Keratinocyte (primary cell): Measurements from ENCODE around the gene SERINC5. TPM values are rescaled to one million over a fixed set of nuclear protein-coding genes. Genes with fewer than 3 reads are reported as not detected.

Source experiments
- DNase-seq: peaks from one replicate; pipeline ENCODE4 v3.0.0-alpha.2; 2011; ENCODE audit warnings: low read depth, missing footprints, low spot score
- FAIRE-seq: peaks from 2 replicates; lab custom pipeline; 2011; peaks lifted over from hg19 to GRCh38; lab: Jason Lieb, UNC
- H2AFZ ChIP-seq: 2 replicates; pipeline ENCODE4 v1.6.0; 2012; ENCODE audit warnings: low read length, control low read depth, inconsistent platforms; ENCODE audit not compliant: control insufficient read depth
- H3K27ac ChIP-seq: 2 replicates; pipeline ENCODE4 v1.5.1; 2011; ENCODE audit warnings: low read length; ENCODE audit not compliant: control insufficient read depth, insufficient read depth
- H3K27me3 ChIP-seq: 3 replicates; pipeline ENCODE4 v1.6.0; 2011; ENCODE audit warnings: low read length; ENCODE audit not compliant: control insufficient read depth, insufficient read depth; ENCODE audit errors: extremely low read depth
- H3K36me3 ChIP-seq, 2 experiments: 2 replicates in 1 of 2; 3 replicates in 1 of 2; pipeline ENCODE4 v1.5.1; 2011; ENCODE audit warnings: low read length in 2 of 2, mild to moderate bottlenecking in 1 of 2; ENCODE audit not compliant: control insufficient read depth in 2 of 2, insufficient read depth in 2 of 2; ENCODE audit errors: extremely low read depth in 1 of 2
- H3K4me1 ChIP-seq: 3 replicates; pipeline ENCODE4 v1.5.1; 2011; ENCODE audit warnings: low read length; ENCODE audit not compliant: control insufficient read depth, insufficient read depth; ENCODE audit errors: extremely low read depth
- H3K4me2 ChIP-seq: 3 replicates; pipeline ENCODE4 v1.6.0; 2011; ENCODE audit warnings: low read depth, low read length; ENCODE audit not compliant: control insufficient read depth, insufficient read depth; ENCODE audit errors: extremely low read depth
- H3K4me3 ChIP-seq, 3 experiments: fragments of 200-600 bp in 1 of 3; sonication (generic) in 1 of 3; 2 replicates in 2 of 3; 3 replicates in 1 of 3; pipeline ENCODE4 v1.5.1; 2011 to 2016; ENCODE audit warnings: low read length in 3 of 3, mild to moderate bottlenecking in 3 of 3, control low read depth in 2 of 3, inconsistent platforms in 1 of 3, low read depth in 1 of 3, mixed read lengths in 1 of 3, mixed run types in 1 of 3, moderate library complexity in 1 of 3; ENCODE audit not compliant: control insufficient read depth in 2 of 3, insufficient read depth in 2 of 3; ENCODE audit errors: extremely low read depth in 1 of 3
- H3K79me2 ChIP-seq: 2 replicates; pipeline ENCODE4 v1.6.0; 2012; ENCODE audit warnings: low read length; ENCODE audit not compliant: control insufficient read depth, insufficient read depth
- H3K9ac ChIP-seq: 3 replicates; pipeline ENCODE4 v1.6.0; 2011; ENCODE audit warnings: low read length; ENCODE audit not compliant: control insufficient read depth, insufficient read depth; ENCODE audit errors: extremely low read depth
- H3K9me1 ChIP-seq: 3 replicates; pipeline ENCODE4 v1.6.0; 2011; ENCODE audit warnings: low read length; ENCODE audit not compliant: control insufficient read depth, insufficient read depth; ENCODE audit errors: extremely low read depth
- H3K9me3 ChIP-seq: 2 replicates; pipeline ENCODE4 v1.5.1; 2012; ENCODE audit warnings: low read depth, low read length; ENCODE audit not compliant: control insufficient read depth
- H4K20me1 ChIP-seq: 3 replicates; pipeline ENCODE4 v1.6.0; 2011; ENCODE audit warnings: low read length; ENCODE audit not compliant: control insufficient read depth, insufficient read depth; ENCODE audit errors: extremely low read depth
- EZH2 ChIP-seq: IDR thresholded peaks from one replicate; pipeline ENCODE4 v1.6.1; 2012; ENCODE audit warnings: inconsistent platforms, mild to moderate bottlenecking, low read length, moderate library complexity
- dilution Hi-C: fragments of 300-500 bp; cut with MboI; formaldehyde crosslinking; loops from one replicate; pipeline ENCODE4 v1.7.0; 2020; ENCODE audit warnings: low sequenced_read_pairs; ENCODE audit not compliant: extremely low pct_ligation_motif_present
- polyA plus RNA-seq, 5 experiments: library from polyadenylated mRNA; depleted of rRNA in 3 of 5; stranded (reverse) in 3 of 5; stranded (forward) in 1 of 5; unstranded in 1 of 5; fragments of >200 nt; gene quantifications; 1 replicate in 1 of 5; 2 replicates in 3 of 5; 3 replicates in 1 of 5; pipeline versions ENCODE4 v1.2.1 to v1.2.3, GENCODE V29; 2011 to 2012; ENCODE audit warnings: missing spikeins in 2 of 5, low read depth in 1 of 5, low replicate concordance in 1 of 5
- TF ChIP-seq, protein P1 (sequence below), 3 experiments: IDR thresholded peaks in 1 of 3; conservative IDR thresholded peaks in 1 of 3; optimal IDR thresholded peaks in 1 of 3; 2 replicates in 2 of 3; 3 replicates in 1 of 3; pipeline versions ENCODE3 to v1.5.1; 2011; ENCODE audit warnings: low read length in 3 of 3, mild to moderate bottlenecking in 3 of 3, moderate library complexity in 2 of 3, control low read depth in 1 of 3, inconsistent platforms in 1 of 3; ENCODE audit not compliant: insufficient read depth in 2 of 3; ENCODE audit errors: extremely low read depth in 1 of 3

The SERINC5 gene
- polyA plus RNA-seq, 1 donor (not counting 4 experiments of a cell fraction or from before 2014, with no cell fraction given) = 20.0 TPM

DNA sequence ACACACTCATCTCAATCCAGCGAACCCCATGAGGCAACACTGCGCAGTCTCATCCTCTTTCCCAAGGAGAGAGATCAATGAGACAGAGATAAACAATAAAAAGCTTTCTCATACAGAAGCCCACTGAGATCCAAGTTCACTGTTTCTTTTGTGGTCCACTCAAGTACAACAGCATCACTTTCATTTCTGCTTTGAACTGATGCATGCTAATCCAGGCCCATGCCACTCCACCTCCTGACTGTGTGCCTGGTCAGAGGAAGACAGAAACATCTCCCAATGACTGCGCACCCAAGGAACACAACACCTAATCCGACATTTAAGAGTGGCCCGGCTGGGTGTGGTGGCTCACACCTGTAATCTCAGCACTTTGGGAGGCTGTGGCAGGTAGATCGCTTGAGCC lies 104.0 kb downstream of the SERINC5 start:
- no peaks in the 10 kb centered on the region for H3K79me2 ChIP-seq
- H3K4me3 ChIP-seq = no peak overlapping the region
- no peak overlapping the region for H3K4me2 ChIP-seq
- DNase-seq (no peak), FAIRE-seq (no peak)
- H2AFZ ChIP-seq = no peak overlapping the region
- no peaks in the 10 kb centered on the region for H4K20me1 ChIP-seq
- H3K36me3 ChIP-seq = peaks cover 12 to 14% of the 10 kb centered on the region in 2 experiments
- H3K9ac ChIP-seq = no peak overlapping the region
- no peaks in the 10 kb centered on the region for H3K9me3 ChIP-seq
- H3K27ac ChIP-seq = no peak overlapping the region
- H3K27me3 ChIP-seq = no peaks in the 10 kb centered on the region
- H3K9me1 ChIP-seq = no peaks in the 10 kb centered on the region
- TF ChIP-seq, protein P1, sequence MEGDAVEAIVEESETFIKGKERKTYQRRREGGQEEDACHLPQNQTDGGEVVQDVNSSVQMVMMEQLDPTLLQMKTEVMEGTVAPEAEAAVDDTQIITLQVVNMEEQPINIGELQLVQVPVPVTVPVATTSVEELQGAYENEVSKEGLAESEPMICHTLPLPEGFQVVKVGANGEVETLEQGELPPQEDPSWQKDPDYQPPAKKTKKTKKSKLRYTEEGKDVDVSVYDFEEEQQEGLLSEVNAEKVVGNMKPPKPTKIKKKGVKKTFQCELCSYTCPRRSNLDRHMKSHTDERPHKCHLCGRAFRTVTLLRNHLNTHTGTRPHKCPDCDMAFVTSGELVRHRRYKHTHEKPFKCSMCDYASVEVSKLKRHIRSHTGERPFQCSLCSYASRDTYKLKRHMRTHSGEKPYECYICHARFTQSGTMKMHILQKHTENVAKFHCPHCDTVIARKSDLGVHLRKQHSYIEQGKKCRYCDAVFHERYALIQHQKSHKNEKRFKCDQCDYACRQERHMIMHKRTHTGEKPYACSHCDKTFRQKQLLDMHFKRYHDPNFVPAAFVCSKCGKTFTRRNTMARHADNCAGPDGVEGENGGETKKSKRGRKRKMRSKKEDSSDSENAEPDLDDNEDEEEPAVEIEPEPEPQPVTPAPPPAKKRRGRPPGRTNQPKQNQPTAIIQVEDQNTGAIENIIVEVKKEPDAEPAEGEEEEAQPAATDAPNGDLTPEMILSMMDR (optimal IDR thresholded peaks at IDR 0.05 in 1 of 3, IDR thresholded peaks at IDR 0.05 in 1 of 3, conservative IDR thresholded peaks at IDR 0.05 in 1 of 3; ENCODE audit: extremely low read depth in 1 of 3, insufficient read depth in 2 of 3, low read length in 3 of 3) = no peak
- dilution Hi-C loops = no loop called here
- no peaks in the 10 kb centered on the region for H3K4me1 ChIP-seq

DNA sequence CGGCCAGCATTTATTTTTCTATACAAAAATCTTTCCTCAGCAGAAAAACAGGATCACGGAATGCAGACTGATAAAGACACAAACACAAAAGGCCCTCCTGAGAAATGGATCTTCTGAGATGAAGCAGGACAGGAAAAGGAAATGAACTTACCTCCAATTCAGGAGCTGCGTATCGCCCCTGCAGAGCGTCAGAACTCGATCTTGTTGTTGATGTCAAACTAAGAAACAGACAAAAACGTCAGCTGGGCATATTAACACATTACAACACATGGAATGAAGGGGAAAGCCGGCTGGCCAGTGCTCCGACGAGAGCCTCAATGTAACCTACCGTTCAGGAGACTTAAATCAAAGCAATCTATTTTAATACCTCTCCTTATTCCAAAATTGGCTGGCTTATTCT lies 105.1 kb downstream of the SERINC5 start:
- dilution Hi-C loops = no loop called here
- FAIRE-seq (no peak), DNase-seq (no peak)
- Histone ChIP-seq H3K9ac (no peak overlapping the region), H3K4me3 (no peak overlapping the region), H3K79me2 (no peaks in the 10 kb centered on the region), H2AFZ (no peak overlapping the region), H3K4me2 (no peak overlapping the region), H3K9me3 (no peaks in the 10 kb centered on the region), H3K4me1 (no peaks in the 10 kb centered on the region), H3K27me3 (no peaks in the 10 kb centered on the region), H3K27ac (no peak overlapping the region), H4K20me1 (no peaks in the 10 kb centered on the region), H3K36me3 (peaks cover 14 to 16% of the 10 kb centered on the region in 2 experiments), H3K9me1 (no peaks in the 10 kb centered on the region)
- TF ChIP-seq, protein P1 (optimal IDR thresholded peaks at IDR 0.05 in 1 of 3, IDR thresholded peaks at IDR 0.05 in 1 of 3, conservative IDR thresholded peaks at IDR 0.05 in 1 of 3; ENCODE audit: extremely low read depth in 1 of 3, insufficient read depth in 2 of 3, low read length in 3 of 3) = no peak
- no peak for TF ChIP-seq EZH2
